Activated naive CD4-positive, alpha-beta T cell treated with anti-CD3 and anti-CD28 coated beads, Interleukin-2, amount 10 ng/mL, durations not matched to agents 7 days and 5 days (primary cell): ENCODE measurements around the gene SLCO4A1.
A peak's percentile ranks its signal among the peaks of the same experiment; 100 is the strongest.

ENCODE experiments used
- CTCF ChIA-PET: fragments of 350-600 bp; sonication (Branson Sonifier 250); formaldehyde crosslinking; loops from one replicate; lab custom pipeline; 2021; ENCODE audit warnings: antibody characterized with exemption; lab: Charles Lee
- DNase-seq: peaks from one replicate; pipeline ENCODE4 v3.0.0-alpha.2; 2020
- H3K27ac Mint-ChIP-seq: one replicate; pipeline ENCODE4 v1.8.0; 2021; ENCODE audit warnings: mild to moderate bottlenecking, moderate library complexity, mixed read lengths
- H3K27me3 Mint-ChIP-seq: one replicate; pipeline ENCODE4 v1.8.0; 2021; ENCODE audit warnings: mild to moderate bottlenecking, mixed read lengths
- H3K36me3 Mint-ChIP-seq: one replicate; pipeline ENCODE4 v1.8.0; 2021; ENCODE audit warnings: mixed read lengths
- H3K4me1 Mint-ChIP-seq: one replicate; pipeline ENCODE4 v1.8.0; 2021; ENCODE audit warnings: mixed read lengths
- H3K4me3 Mint-ChIP-seq: one replicate; pipeline ENCODE4 v1.8.0; 2021; ENCODE audit warnings: mild to moderate bottlenecking, moderate library complexity, mixed read lengths
- H3K9me3 Mint-ChIP-seq: one replicate; pipeline ENCODE4 v1.8.0; 2021; ENCODE audit warnings: mixed read lengths

Gene SLCO4A1

DNA sequence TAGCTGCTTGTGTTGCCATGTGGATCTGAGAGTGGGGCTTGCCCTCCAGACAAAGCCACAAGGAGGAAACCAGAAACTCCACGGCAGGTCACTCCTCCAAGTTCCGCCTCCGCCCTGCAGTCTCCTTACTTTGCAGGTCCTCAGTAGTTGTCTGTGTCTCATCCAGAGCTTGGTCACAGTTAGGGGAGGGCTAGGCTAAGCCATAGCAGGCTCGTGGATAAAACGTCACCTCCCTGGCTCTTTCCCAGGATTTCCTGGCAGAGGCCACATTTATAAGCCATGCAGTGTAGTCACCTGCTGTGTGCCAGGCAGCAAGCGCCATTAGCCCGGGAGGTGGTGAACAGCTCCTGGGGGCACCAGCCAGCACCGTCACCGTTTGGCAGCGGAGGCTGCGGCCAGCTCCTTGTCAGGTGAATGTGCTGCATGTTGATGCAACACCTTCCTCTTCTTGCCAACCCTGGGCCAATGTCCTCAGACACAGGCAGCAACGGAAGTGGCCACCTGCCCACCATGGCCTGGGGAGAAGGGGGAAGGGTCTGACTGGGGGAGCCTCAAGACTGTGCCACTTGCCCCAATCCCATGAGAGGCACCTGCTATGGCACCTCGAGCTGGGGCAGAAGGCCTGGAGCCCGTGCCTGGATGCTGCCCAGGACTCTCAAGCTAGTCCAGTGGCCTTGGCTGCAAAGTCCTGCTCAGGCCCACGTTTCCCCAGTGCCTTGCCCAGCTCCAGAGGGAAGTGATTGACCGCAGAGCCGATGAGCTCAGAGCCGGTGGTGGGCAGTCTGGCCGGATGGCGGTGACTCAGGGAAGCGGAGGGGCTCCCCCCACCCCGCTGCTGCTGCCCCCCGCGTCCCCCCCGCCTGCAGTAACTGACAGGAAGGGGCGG lies 39.0 kb upstream of the SLCO4A1 start:
- Mint-ChIP-seq H3K4me1 (peaks cover 27% of the 10 kb centered on the region), H3K27me3 (peaks cover 89% of the 10 kb centered on the region), H3K9me3 (no peaks in the 10 kb centered on the region), H3K4me3 (peak overlapping the region; percentile 43), H3K27ac (peak overlapping the region; percentile 69), H3K36me3 (no peaks in the 10 kb centered on the region)
- DNase-seq = peak; percentile 64
- CTCF ChIA-PET = interaction anchor here (0.7 to 1.6 kb wide), 4 partner anchors 10 to 104 kb away, joined by 3 to 9 read pairs (median 4); no protein-coding TSS in a partner anchor

DNA sequence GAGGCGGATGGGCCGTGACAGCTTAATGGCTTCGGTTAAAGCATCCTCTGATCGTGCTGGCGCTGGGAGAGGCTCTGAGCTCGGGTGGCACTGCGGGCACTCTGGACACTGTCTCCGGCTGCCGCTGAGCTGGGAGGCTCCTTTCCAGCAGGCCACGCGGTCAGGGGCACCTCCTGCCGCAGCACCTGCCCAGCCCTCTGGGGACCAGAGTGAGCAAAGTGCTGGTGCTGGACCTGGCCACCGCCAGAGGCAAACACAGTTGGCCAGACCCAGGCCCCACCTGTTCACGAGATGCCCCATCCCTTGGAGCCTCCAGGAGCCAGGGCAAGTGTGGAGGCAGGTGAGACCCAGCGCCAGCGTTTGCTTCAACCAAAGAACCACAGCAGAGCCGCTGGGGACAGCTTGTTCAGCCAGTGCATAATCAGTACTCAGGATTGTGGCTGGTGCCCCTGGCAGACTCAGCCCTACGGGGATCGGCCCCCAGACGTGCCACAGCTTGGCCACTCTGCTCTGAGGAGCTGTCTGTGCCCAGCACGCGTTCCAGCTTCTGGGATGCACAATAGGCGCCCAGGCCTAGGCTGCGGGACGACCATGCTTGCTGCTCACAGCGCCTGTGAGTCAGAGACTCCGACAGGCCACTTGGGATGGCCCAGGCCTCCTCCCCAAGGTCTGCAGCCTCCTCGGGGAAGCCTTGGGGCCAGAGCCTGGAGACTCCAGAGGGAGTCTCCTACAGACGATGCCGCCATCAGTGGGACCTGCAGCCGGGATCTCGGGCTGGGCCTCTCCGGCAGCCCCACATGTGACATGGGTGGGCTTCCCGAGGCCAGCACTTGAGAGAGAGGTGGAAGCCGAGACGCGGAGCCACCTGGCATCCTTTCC lies 38.2 kb upstream of the SLCO4A1 start:
- no peak for DNase-seq
- Mint-ChIP-seq H3K27me3 (peaks cover 81% of the 10 kb centered on the region), H3K4me1 (peaks cover 26% of the 10 kb centered on the region), H3K4me3 (no peak overlapping the region), H3K27ac (no peak overlapping the region), H3K9me3 (no peaks in the 10 kb centered on the region), H3K36me3 (no peaks in the 10 kb centered on the region)
- CTCF ChIA-PET = interaction anchor here (0.7 to 1.6 kb wide), 3 partner anchors 9 to 19 kb away, joined by 3 to 9 read pairs (median 6); no protein-coding TSS in a partner anchor

DNA sequence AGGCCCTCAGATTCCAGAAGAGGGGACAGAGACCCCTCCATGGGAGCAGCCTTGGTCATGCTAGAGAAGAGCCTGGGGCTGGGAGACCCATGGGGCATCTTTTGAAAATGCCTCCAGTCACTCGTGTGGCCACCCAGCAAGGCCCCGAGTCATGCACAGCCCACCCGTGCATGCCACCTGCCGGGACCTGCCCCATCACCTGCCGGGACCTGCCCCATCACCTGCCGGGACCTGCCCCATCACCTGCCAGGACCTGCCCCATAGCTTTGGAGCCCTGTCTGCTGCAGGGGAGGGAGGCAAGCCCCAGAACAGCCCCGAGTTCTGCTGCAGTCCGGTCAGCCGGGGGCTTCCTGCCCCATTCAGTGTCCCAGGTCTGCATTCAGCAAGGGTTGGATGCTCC lies 37.5 kb upstream of the SLCO4A1 start:
- CTCF ChIA-PET = interaction anchor here (1.2 kb wide), 1 partner anchor 12 kb away, joined by 6 read pairs; no protein-coding TSS in a partner anchor
- Mint-ChIP-seq H3K27me3 (peaks cover 81% of the 10 kb centered on the region), H3K27ac (no peak overlapping the region), H3K9me3 (no peaks in the 10 kb centered on the region), H3K36me3 (no peaks in the 10 kb centered on the region), H3K4me1 (peaks cover 26% of the 10 kb centered on the region), H3K4me3 (no peak overlapping the region)
- no peak for DNase-seq

DNA sequence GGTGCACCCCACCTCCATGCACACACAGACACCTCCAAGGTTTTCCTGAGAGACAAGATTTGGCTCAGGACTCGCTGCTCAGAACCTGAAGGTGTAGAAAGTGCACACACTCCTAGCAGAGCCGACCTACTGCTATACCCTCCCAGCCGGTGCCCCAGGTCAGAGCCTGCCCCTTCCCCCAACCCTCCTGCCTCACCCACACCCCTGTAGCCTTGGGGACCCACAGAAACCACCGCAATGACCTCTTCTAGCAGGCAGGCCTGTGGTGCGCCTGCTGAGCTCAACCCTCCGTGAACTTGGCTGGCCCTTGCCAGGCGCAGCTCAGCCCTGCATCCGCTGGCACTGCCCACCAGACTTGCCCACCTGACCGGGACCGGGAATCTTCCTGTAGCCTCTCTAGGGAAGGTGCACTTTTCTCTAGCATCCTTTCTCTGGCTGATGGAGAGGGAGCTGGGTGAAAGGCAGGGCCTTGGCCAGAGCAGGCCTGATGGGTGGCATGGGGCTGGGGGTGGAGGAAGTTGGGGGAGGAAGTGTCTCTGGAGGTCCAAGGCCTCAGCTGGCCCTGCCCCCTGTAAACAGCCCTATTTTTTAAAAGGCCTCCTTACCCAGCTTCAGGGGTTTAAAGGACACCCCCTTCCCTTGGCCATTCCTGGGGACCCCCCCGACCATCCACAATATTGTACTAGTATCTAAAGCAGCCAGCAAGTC lies 36.9 kb upstream of the SLCO4A1 start:
- CTCF ChIA-PET = interaction anchor here (1.0 to 1.2 kb wide), 2 partner anchors 11 to 24 kb away, joined by 3 to 6 read pairs; no protein-coding TSS in a partner anchor
- H3K36me3 Mint-ChIP-seq = no peaks in the 10 kb centered on the region
- no peak for DNase-seq
- no peak overlapping the region for H3K27ac Mint-ChIP-seq
- no peaks in the 10 kb centered on the region for H3K9me3 Mint-ChIP-seq
- no peak overlapping the region for H3K4me3 Mint-ChIP-seq
- peaks cover 81% of the 10 kb centered on the region for H3K27me3 Mint-ChIP-seq
- peaks cover 26% of the 10 kb centered on the region for H3K4me1 Mint-ChIP-seq

DNA sequence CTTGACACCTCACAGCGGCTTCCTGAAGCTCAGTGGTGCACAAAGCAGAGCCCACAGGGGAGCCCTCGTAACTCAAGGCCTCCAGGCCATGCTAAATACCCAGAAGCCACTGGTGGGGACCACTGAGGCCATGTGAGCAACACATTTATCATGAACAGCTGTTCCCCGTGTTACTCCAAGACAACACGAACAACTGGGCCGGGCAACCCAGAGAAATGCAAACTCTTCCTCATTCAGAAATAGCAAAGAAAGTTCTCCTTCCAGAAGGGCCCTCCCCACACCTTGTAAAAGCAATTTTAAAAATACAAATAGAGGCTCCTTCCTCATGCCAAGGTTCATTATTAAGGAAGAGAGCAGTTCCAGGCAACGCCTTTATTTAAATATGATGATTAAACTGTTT lies 36.3 kb upstream of the SLCO4A1 start:
- peaks cover 5% of the 10 kb centered on the region for H3K9me3 Mint-ChIP-seq
- H3K27me3 Mint-ChIP-seq = peaks cover 82% of the 10 kb centered on the region
- peaks cover 26% of the 10 kb centered on the region for H3K4me1 Mint-ChIP-seq
- CTCF ChIA-PET = interaction anchor here (1.0 to 1.2 kb wide), 2 partner anchors 11 to 23 kb away, joined by 3 to 6 read pairs; no protein-coding TSS in a partner anchor
- no peak overlapping the region for H3K27ac Mint-ChIP-seq
- DNase-seq = no peak
- no peak overlapping the region for H3K4me3 Mint-ChIP-seq
- H3K36me3 Mint-ChIP-seq = no peaks in the 10 kb centered on the region

DNA sequence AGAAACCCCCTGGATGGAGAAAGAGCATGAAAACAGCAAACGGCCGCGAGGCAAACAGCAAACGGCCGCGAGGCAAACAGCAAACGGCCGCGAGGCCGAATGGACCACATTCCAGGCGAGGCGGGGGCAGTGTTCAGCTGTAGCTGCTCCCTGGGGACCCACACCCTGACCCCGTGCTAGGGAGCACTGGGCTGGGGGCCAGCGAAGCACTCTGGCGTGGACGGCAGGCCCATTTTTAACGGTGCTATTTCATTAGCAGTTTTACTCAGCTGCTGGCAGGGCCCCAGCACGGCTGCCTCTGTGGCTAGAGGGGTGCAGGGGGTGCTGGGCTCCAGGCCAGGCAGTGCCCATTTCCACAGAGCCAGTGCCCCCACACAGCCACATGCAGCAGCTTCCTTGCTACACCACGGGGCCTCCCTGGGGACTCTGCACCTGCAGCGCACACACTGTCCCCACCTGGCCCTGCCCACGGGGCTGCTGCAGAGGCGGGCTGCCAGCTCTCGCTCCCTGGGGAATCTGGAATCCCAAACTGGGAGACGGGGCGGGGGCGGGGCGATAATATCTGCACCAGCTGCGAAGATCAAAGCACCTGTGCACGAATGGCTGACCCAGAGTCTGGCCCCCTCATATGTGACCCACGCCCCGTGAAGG lies 35.6 kb upstream of the SLCO4A1 start:
- no peak overlapping the region for H3K4me3 Mint-ChIP-seq
- H3K27me3 Mint-ChIP-seq = peaks cover 83% of the 10 kb centered on the region
- CTCF ChIA-PET = interaction anchor here (1.2 kb wide), 1 partner anchor 10 kb away, joined by 5 read pairs; no protein-coding TSS in a partner anchor
- no peak for DNase-seq
- no peaks in the 10 kb centered on the region for H3K36me3 Mint-ChIP-seq
- no peak overlapping the region for H3K27ac Mint-ChIP-seq
- H3K4me1 Mint-ChIP-seq = peaks cover 24% of the 10 kb centered on the region
- peaks cover 5% of the 10 kb centered on the region for H3K9me3 Mint-ChIP-seq

DNA sequence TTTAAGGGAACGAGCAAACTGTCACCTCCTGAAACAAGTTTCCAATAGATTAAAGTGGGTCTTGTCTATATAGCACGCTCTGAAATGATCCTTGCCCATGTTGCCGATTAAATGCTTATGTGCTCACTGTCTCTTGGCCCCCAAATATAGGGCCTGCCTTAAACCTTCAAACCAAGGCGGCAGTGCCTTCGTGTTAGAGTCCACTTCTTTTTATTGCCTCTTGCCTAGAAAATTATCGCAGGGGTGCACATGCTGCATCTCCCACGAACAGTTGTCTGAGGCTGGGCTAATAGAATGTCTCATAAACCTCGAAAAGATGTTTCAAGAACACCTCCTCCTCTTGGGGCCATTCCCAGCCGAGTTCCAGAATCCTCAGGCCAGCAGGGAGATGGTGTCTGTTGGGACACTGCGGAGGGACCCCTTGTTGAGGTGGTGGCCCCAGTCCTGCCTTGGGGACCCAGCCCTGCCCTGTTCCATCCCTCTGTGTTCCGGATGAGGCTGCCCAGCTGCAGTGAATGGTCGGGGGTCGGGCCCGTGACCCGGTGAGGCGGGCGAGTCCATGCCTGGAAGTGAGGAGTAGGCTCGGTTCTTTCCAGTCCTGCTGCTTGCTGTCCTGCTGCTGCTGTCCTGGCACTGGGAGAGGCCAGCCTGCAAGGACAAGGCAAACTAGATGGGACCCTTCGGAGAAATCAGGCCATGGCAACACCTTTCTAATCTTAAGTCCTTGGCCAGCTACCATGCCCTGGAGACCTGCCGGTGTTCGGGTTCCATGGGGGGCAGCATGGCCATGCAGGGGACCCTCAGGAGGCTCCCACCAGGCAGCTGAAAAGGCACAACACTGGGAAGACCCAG lies 34.7 kb upstream of the SLCO4A1 start:
- DNase-seq = no peak
- CTCF ChIA-PET = interaction anchor here (1.2 kb wide), 1 partner anchor 9 kb away, joined by 5 read pairs; no protein-coding TSS in a partner anchor
- H3K4me3 Mint-ChIP-seq = no peak overlapping the region
- peaks cover 81% of the 10 kb centered on the region for H3K27me3 Mint-ChIP-seq
- H3K9me3 Mint-ChIP-seq = peaks cover 5% of the 10 kb centered on the region
- peaks cover 15% of the 10 kb centered on the region for H3K4me1 Mint-ChIP-seq
- no peaks in the 10 kb centered on the region for H3K36me3 Mint-ChIP-seq
- no peak overlapping the region for H3K27ac Mint-ChIP-seq

DNA sequence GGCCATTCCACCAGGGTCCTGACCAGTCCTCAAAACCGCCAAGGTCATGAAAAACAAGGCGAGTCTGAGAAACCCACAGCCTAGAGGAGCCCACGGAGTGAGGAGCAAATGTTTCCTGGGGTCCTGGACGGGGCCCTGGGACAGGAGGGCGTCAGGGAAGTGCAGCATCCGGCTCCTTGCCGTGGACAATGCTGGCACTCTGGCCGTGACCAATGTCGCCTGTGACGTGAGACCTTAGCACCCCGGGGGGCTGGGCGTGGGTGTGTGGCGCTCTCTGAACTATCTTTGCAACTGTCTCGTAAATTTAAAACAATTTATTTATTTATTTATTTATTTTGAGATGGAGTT lies 34.1 kb upstream of the SLCO4A1 start:
- Mint-ChIP-seq H3K4me1 (peaks cover 9% of the 10 kb centered on the region), H3K4me3 (no peak overlapping the region), H3K27me3 (peaks cover 80% of the 10 kb centered on the region), H3K9me3 (peaks cover 5% of the 10 kb centered on the region), H3K27ac (no peak overlapping the region), H3K36me3 (no peaks in the 10 kb centered on the region)
- no peak for DNase-seq
- CTCF ChIA-PET = no interaction called here

DNA sequence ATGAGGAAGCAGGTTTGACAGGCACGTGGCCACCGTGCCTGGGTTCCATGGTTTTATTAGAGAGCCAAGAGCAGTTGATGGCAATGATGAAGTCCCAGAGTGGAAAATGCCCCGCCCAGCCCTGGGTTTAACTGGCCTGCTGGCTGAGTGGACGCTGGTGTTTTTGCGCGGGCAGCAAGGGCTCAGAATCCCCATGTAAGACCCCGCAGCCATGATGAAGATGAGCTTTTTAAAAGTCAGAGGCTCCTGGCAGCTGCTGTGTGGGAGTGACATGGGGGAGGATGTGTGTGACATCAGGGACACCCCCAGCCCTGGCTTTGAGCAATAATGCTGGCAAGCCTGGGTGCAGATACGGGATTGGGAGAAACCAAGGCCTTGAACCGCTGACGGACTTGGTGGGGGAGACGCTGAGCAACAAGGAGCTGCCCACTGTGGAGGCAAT lies 33.0 kb upstream of the SLCO4A1 start:
- H3K4me3 Mint-ChIP-seq = no peak overlapping the region
- H3K9me3 Mint-ChIP-seq = peaks cover 5% of the 10 kb centered on the region
- peaks cover 2% of the 10 kb centered on the region for H3K4me1 Mint-ChIP-seq
- H3K27ac Mint-ChIP-seq = no peak overlapping the region
- DNase-seq = no peak
- no peaks in the 10 kb centered on the region for H3K36me3 Mint-ChIP-seq
- H3K27me3 Mint-ChIP-seq = peaks cover 75% of the 10 kb centered on the region
- CTCF ChIA-PET = no interaction called here

DNA sequence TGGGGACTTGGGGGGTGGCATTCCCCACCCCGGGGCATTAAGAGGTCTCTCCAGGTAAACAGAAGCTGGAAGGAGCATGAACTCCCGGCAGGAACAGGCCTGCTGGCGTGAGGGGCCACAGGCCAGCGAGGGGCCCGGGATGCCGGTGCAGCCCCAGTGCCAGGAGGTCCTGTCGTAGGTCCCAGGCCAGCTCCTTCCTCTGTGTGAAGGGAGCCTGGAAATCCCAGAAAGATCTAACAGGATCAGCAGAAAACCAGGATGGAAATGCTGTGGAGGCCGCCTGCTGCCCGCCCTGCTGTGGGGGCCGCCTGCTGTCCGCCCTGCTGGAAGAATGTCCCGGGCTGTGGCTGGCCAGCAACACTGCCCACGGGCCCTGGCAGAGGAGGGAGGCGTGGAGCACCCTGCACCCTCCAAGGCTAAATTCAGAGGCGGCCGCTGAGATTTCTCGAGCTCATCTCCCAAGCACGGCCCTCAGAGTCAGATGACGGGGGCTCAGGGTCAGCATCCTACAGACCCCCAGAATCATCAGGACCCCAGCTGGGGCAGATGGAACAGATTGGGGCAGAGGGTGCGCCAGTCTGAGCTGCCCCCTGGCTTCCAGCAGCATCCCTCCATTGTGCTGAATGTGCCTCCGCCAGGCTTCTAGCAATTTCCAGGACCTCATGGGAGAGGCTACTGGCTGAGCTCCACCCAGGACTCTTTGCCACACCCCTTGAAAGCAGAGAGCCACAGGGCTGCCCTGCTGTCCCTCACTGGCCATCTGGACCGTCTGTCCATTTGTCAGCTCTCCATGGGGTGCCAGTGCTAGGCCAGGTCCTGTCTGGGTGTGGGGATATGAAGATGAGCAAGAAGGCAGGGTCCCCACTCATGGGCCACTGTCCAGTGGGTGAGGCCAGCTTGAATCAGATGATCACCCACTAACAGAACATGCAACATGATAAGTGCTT lies 32.2 kb upstream of the SLCO4A1 start:
- Mint-ChIP-seq H3K27me3 (peaks cover 73% of the 10 kb centered on the region), H3K4me3 (no peak overlapping the region), H3K36me3 (no peaks in the 10 kb centered on the region), H3K4me1 (peaks cover 2% of the 10 kb centered on the region), H3K27ac (no peak overlapping the region), H3K9me3 (peaks cover 5% of the 10 kb centered on the region)
- CTCF ChIA-PET = no interaction called here
- DNase-seq = no peak

DNA sequence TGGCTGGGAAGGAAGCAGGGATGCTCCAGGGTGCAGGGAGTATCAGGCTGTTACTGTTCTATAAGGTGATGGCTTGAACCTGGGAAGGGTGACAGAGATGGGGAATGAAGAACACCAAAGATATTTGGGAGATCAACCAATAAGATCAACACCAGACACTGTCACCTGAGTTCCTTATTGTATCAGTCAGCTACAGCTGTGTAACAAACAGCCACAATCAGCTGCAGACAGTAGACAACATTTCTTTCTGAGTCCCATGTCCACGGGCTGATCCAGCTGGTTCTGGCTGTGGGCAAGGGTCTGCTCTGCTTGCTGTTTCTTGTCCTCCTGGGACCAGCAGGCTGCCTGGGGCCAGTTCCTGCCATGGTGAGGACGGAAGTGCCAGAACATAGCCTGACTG lies 31.3 kb upstream of the SLCO4A1 start:
- peaks cover 2% of the 10 kb centered on the region for H3K4me1 Mint-ChIP-seq
- H3K36me3 Mint-ChIP-seq = no peaks in the 10 kb centered on the region
- no peak for DNase-seq
- CTCF ChIA-PET = no interaction called here
- peaks cover 5% of the 10 kb centered on the region for H3K9me3 Mint-ChIP-seq
- H3K27ac Mint-ChIP-seq = no peak overlapping the region
- no peak overlapping the region for H3K4me3 Mint-ChIP-seq
- peaks cover 65% of the 10 kb centered on the region for H3K27me3 Mint-ChIP-seq

DNA sequence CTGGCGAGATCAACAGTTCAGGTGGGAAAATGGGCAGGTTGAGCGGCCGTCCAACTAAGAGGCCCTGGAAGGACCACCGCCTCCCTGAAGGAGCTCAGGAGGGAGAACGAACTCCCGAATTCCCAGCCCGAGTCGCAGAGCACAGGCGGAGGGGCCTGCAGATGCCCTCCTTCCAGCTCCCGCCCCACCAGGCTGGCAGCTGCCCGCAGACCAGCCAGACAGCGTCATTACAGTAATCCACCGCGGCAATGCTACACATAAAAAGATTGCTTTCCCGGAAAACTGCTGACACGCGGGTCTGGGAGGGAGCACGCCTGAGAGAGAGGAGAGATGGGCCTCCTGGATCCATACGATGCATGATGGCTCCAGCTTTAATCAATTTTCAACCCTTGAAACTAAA lies 30.5 kb upstream of the SLCO4A1 start:
- peaks cover 7% of the 10 kb centered on the region for H3K4me1 Mint-ChIP-seq
- no peak overlapping the region for H3K4me3 Mint-ChIP-seq
- H3K9me3 Mint-ChIP-seq = peaks cover 5% of the 10 kb centered on the region
- peaks cover 58% of the 10 kb centered on the region for H3K27me3 Mint-ChIP-seq
- no peak overlapping the region for H3K27ac Mint-ChIP-seq
- CTCF ChIA-PET = no interaction called here
- no peaks in the 10 kb centered on the region for H3K36me3 Mint-ChIP-seq
- DNase-seq = no peak
